Measurements from ENCODE around the gene PKMYT1. TPM values are rescaled to one million over a fixed set of nuclear protein-coding genes. Genes with fewer than 3 reads are reported as not detected.

The PKMYT1 gene
- polyA plus RNA-seq, 1 of the 3 experiments (the other 2 are of a cell fraction), result 8.5 TPM

- TF ChIP-seq MEF2A (IDR thresholded peaks at IDR 0.05; ENCODE audit: borderline replicate concordance, low read depth) (no peak), GABPA (IDR thresholded peaks at IDR 0.05; ENCODE audit: low read depth) (no peak), TAF1 (IDR thresholded peaks at IDR 0.05; ENCODE audit: borderline replicate concordance, low read depth, low read length) (no peak)
These were observed 29.5 kb upstream of the PKMYT1 start (continued) for GRCh38 chr16:3009568-3010390.

- ChIA-PET CTCF (interaction anchor here (0.6 to 8.2 kb wide), 3 partner anchors 12 to 30 kb away, joined by 3 to 72 read pairs (median 10); partner anchors contain the start of genes CLDN6, HCFC1R1, THOC6 and TNFRSF12A), POLR2A (no interaction called here)
- H3K9me2 ChIP-seq, result no peaks in the 10 kb centered on the region
- H3K27me3 ChIP-seq (ENCODE audit: insufficient read depth), result no peaks in the 10 kb centered on the region
- no peak for DNase-seq
- H4K20me1 ChIP-seq (ENCODE audit: insufficient read depth), result no peaks in the 10 kb centered on the region
- no peaks in the 10 kb centered on the region for H3K36me3 ChIP-seq (replicated peaks in 1 of 2; ENCODE audit: control insufficient read depth in 1 of 2, insufficient read depth in 2 of 2, low read length in 1 of 2)
- H2AFZ ChIP-seq (ENCODE audit: low read depth), result no peak overlapping the region
- no peaks in the 10 kb centered on the region for H3K9me3 ChIP-seq
- TF ChIP-seq RCOR1 (IDR thresholded peaks at IDR 0.05; ENCODE audit: low read length) (no peak), NRF1 (IDR thresholded peaks at IDR 0.05; ENCODE audit: low read depth, low read length) (no peak), MAX (IDR thresholded peaks at IDR 0.05; ENCODE audit: low read depth) (no peak), REST (IDR thresholded peaks at IDR 0.05; ENCODE audit: low read depth, low read length) (no peak), SIN3A (IDR thresholded peaks at IDR 0.05; ENCODE audit: borderline replicate concordance, low read depth, low read length) (no peak), NFIC (IDR thresholded peaks at IDR 0.05; ENCODE audit: borderline replicate concordance) (no peak), SMC3 (IDR thresholded peaks at IDR 0.05; ENCODE audit: low read depth, low read length) (no peak), TAF1 (IDR thresholded peaks at IDR 0.05; ENCODE audit: borderline replicate concordance, low read depth, low read length) (no peak), ELF1 (IDR thresholded peaks at IDR 0.05) (no peak), TCF12 (IDR thresholded peaks at IDR 0.05) (no peak), FOXM1 (IDR thresholded peaks at IDR 0.05; ENCODE audit: low read depth) (no peak), TEAD4 (IDR thresholded peaks at IDR 0.05; ENCODE audit: borderline replicate concordance, insufficient read depth) (no peak)
- TF ChIP-seq, protein P1, sequence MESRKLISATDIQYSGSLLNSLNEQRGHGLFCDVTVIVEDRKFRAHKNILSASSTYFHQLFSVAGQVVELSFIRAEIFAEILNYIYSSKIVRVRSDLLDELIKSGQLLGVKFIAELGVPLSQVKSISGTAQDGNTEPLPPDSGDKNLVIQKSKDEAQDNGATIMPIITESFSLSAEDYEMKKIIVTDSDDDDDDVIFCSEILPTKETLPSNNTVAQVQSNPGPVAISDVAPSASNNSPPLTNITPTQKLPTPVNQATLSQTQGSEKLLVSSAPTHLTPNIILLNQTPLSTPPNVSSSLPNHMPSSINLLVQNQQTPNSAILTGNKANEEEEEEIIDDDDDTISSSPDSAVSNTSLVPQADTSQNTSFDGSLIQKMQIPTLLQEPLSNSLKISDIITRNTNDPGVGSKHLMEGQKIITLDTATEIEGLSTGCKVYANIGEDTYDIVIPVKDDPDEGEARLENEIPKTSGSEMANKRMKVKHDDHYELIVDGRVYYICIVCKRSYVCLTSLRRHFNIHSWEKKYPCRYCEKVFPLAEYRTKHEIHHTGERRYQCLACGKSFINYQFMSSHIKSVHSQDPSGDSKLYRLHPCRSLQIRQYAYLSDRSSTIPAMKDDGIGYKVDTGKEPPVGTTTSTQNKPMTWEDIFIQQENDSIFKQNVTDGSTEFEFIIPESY (IDR thresholded peaks at IDR 0.05; ENCODE audit: borderline replicate concordance, low read depth), result no peak
- H3K79me2 ChIP-seq (ENCODE audit: insufficient read depth), result no peaks in the 10 kb centered on the region
- no peak overlapping the region for H3K27ac ChIP-seq (ENCODE audit: low read depth in 2 of 2, low read length in 1 of 2)
- no peak overlapping the region for H3K4me3 ChIP-seq (ENCODE audit: low read depth in 2 of 2, low read length in 1 of 2)
- H3K4me1 ChIP-seq (ENCODE audit: control insufficient read depth in 1 of 2, insufficient read depth in 2 of 2, low read depth in 1 of 2, low read length in 1 of 2), result peaks cover 0 to 3% of the 10 kb centered on the region in 2 experiments; a peak in 1 of 4 replicates
- no peak overlapping the region for H3K9ac ChIP-seq
- no peaks in the 10 kb centered on the region for H3F3A ChIP-seq (replicated peaks; ENCODE audit: insufficient read depth)
- 82% methylated on average over 4 of the region's 4 CpGs for WGBS (ENCODE audit: low lambda C conversion rate)
- H3K4me2 ChIP-seq, result no peak overlapping the region
These were observed 28.4 kb upstream of the PKMYT1 start for GRCh38 chr16:3008690-3009037.

Measured in SK-N-SH (cell line).